Adipocyte (in vitro differentiated cells): ENCODE results near the gene MYOM3.
"Not testable (repeated sequence)": the region's sequence is repeated elsewhere in the genome, so short reads cannot be mapped to it uniquely, and the experiment has no call there.

Experiments
- DNase-seq: peaks from one replicate; pipeline ENCODE4 v3.0.0-alpha.2; 2015; ENCODE audit warnings: low read depth
- H3K27me3 ChIP-seq: replicated peaks from 2 replicates; pipeline ENCODE4 v1.7.0; 2013; ENCODE audit warnings: mild to moderate bottlenecking, low read length, moderate library complexity; ENCODE audit not compliant: control insufficient read depth, insufficient read depth
- H3K36me3 ChIP-seq: 2 replicates; pipeline ENCODE4 v1.7.0; 2013; ENCODE audit warnings: low read length, mild to moderate bottlenecking, moderate library complexity; ENCODE audit not compliant: control insufficient read depth, insufficient read depth, severe bottlenecking
- H3K4me1 ChIP-seq: 2 replicates; pipeline ENCODE4 v1.7.0; 2013; ENCODE audit warnings: mild to moderate bottlenecking, low read length, moderate library complexity; ENCODE audit not compliant: control insufficient read depth, insufficient read depth
- H3K4me3 ChIP-seq: 2 replicates; pipeline ENCODE4 v1.7.0; 2013; ENCODE audit warnings: mild to moderate bottlenecking, low read length, moderate library complexity
- H3K9ac ChIP-seq: 2 replicates; pipeline ENCODE4 v1.7.0; 2013; ENCODE audit warnings: mild to moderate bottlenecking, low read length, moderate library complexity
- H3K9me3 ChIP-seq: 2 replicates; pipeline ENCODE4 v1.7.0; 2013; ENCODE audit warnings: mild to moderate bottlenecking, low read length, moderate library complexity; ENCODE audit not compliant: control insufficient read depth

The MYOM3 gene

GRCh38 chr1:24047110-24047477 lies 64.8 kb downstream of the MYOM3 start:
- Histone ChIP-seq H3K4me1 (peaks cover 32% of the 10 kb centered on the region), H3K36me3 (no peaks in the 10 kb centered on the region), H3K9ac (peak overlapping the region; percentile 67), H3K4me3 (peak overlapping the region; percentile 52), H3K9me3 (no peaks in the 10 kb centered on the region), H3K27me3 (no peaks in the 10 kb centered on the region)
- DNase-seq = peak; percentile 66

- no peaks in the 10 kb centered on the region for H3K36me3 ChIP-seq
- peak overlapping the region; percentile 25 for H3K4me3 ChIP-seq
- H3K27me3 ChIP-seq = no peaks in the 10 kb centered on the region
- peak overlapping the region; percentile 80 for H3K9ac ChIP-seq
- H3K9me3 ChIP-seq = no peaks in the 10 kb centered on the region
- H3K4me1 ChIP-seq = peaks cover 24% of the 10 kb centered on the region
- peak; percentile 38 for DNase-seq
Observed at GRCh38 chr1:24045771-24046170, 66.2 kb downstream of the MYOM3 start.

GRCh38 chr1:24044672-24045071 lies 67.3 kb downstream of the MYOM3 start:
- peaks cover 24% of the 10 kb centered on the region for H3K4me1 ChIP-seq
- DNase-seq = not testable (repeated sequence)

DNA sequence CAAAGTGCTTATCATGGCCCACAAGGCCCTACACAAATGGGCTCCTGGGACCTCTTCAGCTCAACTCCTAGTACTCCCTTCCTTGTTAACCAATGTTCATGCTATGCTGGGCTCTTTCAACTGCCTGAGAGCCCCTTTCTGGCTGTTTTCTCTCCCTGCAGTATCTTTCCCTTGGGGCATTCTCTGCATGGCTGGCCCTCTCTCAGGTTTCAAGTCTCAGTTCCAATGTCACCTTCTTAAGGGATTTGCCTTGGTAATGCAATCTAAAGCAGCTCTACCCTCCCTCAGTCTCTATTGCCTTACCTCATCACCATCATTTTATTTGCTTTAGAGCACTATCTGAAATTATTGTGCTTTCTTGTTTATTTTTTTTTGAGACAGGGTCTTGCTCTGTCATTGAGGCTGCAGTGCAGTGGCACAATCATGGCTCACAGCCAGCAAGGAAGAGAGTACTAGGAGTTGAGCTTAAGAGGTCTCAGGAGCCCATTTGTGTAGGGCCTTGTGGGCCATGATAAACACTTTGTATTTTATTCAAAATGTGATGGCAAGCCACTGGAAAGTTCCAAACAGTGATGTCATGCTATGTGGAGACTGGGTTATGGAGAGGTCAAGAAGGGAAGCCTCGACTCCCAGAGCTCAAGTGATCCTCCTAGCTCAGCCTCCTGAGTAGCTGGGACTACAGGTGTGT lies 68.4 kb downstream of the MYOM3 start:
- DNase-seq = no peak
- Histone ChIP-seq H3K4me1 (peaks cover 24% of the 10 kb centered on the region), H3K36me3 (no peaks in the 10 kb centered on the region), H3K9ac (no peak overlapping the region), H3K4me3 (no peak overlapping the region), H3K27me3 (no peaks in the 10 kb centered on the region), H3K9me3 (no peaks in the 10 kb centered on the region)

More at GRCh38 chr1:24044672-24045071, 67.3 kb downstream of the MYOM3 start:
- not testable (repeated sequence) for H3K36me3 ChIP-seq, H3K27me3 ChIP-seq, H3K4me3 ChIP-seq, H3K9ac ChIP-seq, H3K9me3 ChIP-seq

DNA sequence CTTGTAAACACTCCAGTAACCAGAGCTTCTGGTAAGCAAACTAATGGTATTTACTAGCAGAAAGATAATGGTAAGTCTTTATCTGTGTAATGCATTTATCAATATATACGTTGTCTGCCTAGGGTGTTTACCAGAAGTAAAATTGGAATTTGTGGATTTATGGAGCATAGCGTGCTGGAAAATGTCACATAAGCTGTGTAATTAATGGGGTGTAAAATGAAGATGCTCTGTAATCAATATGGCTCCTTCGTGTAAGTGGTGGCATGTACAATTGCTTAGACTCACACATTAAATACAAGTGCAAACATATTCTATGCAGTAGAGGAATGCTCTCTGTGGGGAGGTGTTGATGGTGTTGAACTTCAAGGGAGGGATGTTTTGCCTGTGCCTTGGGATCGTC lies 69.6 kb downstream of the MYOM3 start:
- no peak for DNase-seq
- H3K9me3 ChIP-seq = no peaks in the 10 kb centered on the region
- H3K9ac ChIP-seq = no peak overlapping the region
- H3K27me3 ChIP-seq = no peaks in the 10 kb centered on the region
- peaks cover 19% of the 10 kb centered on the region for H3K4me1 ChIP-seq
- H3K36me3 ChIP-seq = no peaks in the 10 kb centered on the region
- H3K4me3 ChIP-seq = no peak overlapping the region

- Histone ChIP-seq H3K27me3 (no peaks in the 10 kb centered on the region), H3K9me3 (no peaks in the 10 kb centered on the region), H3K4me1 (peaks cover 8% of the 10 kb centered on the region), H3K4me3 (no peak overlapping the region), H3K36me3 (no peaks in the 10 kb centered on the region), H3K9ac (no peak overlapping the region)
- DNase-seq = no peak
Observed at GRCh38 chr1:24036088-24036487, 75.8 kb downstream of the MYOM3 start.

GRCh38 chr1:24032981-24033380 lies 79.0 kb downstream of the MYOM3 start:
- Histone ChIP-seq H3K9me3 (no peaks in the 10 kb centered on the region), H3K36me3 (no peaks in the 10 kb centered on the region)
- no peak for DNase-seq

GRCh38 chr1:24030976-24031516 lies 80.9 kb downstream of the MYOM3 start:
- DNase-seq, H3K4me3 ChIP-seq, H3K36me3 ChIP-seq, H3K9ac ChIP-seq, H3K9me3 ChIP-seq, H3K27me3 ChIP-seq: not testable (repeated sequence)
- H3K4me1 ChIP-seq = peaks cover 12% of the 10 kb centered on the region

More at GRCh38 chr1:24032981-24033380, 79.0 kb downstream of the MYOM3 start:
- Histone ChIP-seq H3K27me3 (no peaks in the 10 kb centered on the region), H3K9ac (no peak overlapping the region), H3K4me1 (peaks cover 18% of the 10 kb centered on the region), H3K4me3 (no peak overlapping the region)

DNA sequence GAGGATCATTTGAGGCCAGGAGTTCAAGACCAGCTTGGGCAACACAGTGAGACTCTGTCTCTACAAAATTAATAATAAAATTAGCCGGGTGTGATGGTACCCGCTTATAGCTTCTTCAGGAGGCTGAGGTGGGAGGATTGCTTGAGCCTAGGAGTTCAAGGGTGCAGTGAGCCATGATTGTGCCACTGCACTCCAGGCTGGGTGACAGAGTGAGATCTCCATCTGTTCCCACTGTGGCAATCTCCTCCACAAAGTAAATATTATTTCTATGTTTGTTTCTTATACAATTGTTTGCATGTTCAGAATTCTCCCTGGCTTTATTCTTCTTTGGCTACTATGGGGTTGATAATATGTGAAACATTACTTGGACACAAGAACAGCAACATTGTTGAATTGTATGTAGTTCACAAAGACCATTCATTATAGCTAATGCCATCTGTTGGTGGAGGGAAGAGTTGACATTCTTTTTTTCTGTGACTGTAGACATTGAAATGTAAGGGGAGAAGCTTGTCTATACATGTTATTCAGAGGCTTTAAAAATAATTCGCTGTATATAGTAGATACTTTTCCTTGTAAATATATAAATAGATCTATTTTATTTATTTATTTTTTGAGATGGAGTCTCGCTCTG lies 84.0 kb downstream of the MYOM3 start:
- Histone ChIP-seq H3K9me3 (no peaks in the 10 kb centered on the region), H3K27me3 (no peaks in the 10 kb centered on the region), H3K36me3 (no peaks in the 10 kb centered on the region), H3K9ac (peak overlapping the region; percentile 29), H3K4me1 (peaks cover 13% of the 10 kb centered on the region), H3K4me3 (no peak overlapping the region)
- peak; percentile 83 for DNase-seq

DNA sequence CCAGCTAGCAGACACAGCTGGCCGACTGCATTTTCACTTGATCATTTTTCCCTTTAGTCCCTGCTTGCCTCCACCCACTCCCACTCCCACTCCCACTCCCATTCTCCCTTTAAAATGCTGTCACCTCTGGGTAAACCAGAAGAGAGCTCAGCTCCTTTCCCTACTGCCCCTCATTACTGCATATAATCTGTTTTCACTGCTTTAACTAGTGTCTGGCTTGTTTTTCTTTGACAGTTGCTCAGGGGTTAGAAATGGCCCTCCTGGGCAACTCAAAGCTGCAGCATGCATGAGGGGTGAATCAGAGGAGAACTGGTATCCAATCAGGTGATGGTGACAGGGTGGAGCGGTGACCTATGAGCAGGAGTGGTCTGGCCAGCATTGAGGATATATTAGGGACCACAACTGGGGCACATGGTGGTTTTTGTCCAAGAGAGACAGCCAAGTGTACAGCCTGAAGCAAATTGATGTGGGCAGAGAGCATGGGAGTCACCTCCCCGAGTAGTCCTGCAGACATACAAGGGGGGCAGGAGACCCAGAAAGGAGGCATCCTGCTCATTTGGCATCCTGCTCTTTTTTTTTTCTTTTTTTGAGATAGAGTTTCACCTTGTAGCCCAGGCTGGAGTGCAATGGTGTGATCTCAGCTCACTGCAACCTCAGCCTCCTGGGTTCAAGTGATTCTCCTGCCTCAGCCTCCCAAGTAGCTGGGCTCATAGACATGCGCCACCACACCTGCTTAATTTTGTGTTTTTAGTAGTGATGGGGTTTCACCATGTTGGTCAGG lies 89.2 kb downstream of the MYOM3 start:
- Histone ChIP-seq H3K4me1 (peaks cover 40% of the 10 kb centered on the region), H3K36me3 (no peaks in the 10 kb centered on the region), H3K4me3 (peak overlapping the region; percentile 39), H3K9ac (peak overlapping the region; percentile 67), H3K9me3 (no peaks in the 10 kb centered on the region), H3K27me3 (no peaks in the 10 kb centered on the region)
- DNase-seq = peak; percentile 82
